Gastroesophageal sphincter (tissue), 4 donors: ENCODE measurements around the gene AGBL3. TPM values are rescaled to one million over a fixed set of nuclear protein-coding genes. Genes with fewer than 3 reads are reported as not detected.
"Not testable (repeated sequence)": the region's sequence is repeated elsewhere in the genome, so short reads cannot be mapped to it uniquely, and the experiment has no call there.

Experiments used
- ATAC-seq: fragments of 150-250 bp; one replicate; pipeline ENCODE4 v1.9.1; 2016; ENCODE audit warnings: mild to moderate bottlenecking, moderate library complexity
- H3K27ac ChIP-seq, 4 donors: fragments of 200-600 bp; sonication (generic) in 3 of 4; 1 replicate in 3 of 4; 2 replicates in 1 of 4; pipeline ENCODE4 v1.5.1; 2016 to 2019
- H3K27me3 ChIP-seq: fragments of 200-600 bp; sonication (generic); one replicate; pipeline ENCODE4 v1.5.1; 2019
- H3K36me3 ChIP-seq, 2 donors: fragments of 200-600 bp; sonication (generic); one replicate each; pipeline ENCODE4 v1.5.1; 2019; ENCODE audit warnings: control low read depth in 1 of 2
- H3K4me1 ChIP-seq, 3 donors: fragments of 200-600 bp; sonication (generic); 1 replicate in 2 of 3; 2 replicates in 1 of 3; pipeline ENCODE4 v1.5.1; 2016 to 2019; ENCODE audit warnings: control low read depth in 2 of 3
- H3K4me3 ChIP-seq, 2 donors: fragments of 200-600 bp; sonication (generic); one replicate each; pipeline ENCODE4 v1.5.1; 2019; ENCODE audit warnings: mild to moderate bottlenecking in 1 of 2, moderate library complexity in 1 of 2
- H3K9me3 ChIP-seq, 3 donors: fragments of 200-600 bp; sonication (generic); one replicate each; pipeline ENCODE4 v1.5.1; 2017 to 2019; ENCODE audit warnings: control low read depth in 2 of 3
- CTCF ChIP-seq, 4 experiments: fragments of 200-600 bp in 2 of 4; fragments of 450-650 bp in 2 of 4; sonication (generic) in 1 of 4; IDR thresholded peaks; one replicate each; pipeline ENCODE4 v1.5.1; 2017 to 2019; ENCODE audit warnings: antibody characterized with exemption in 4 of 4, mild to moderate bottlenecking in 2 of 4, moderate library complexity in 2 of 4
- EP300 ChIP-seq: sonication (generic); formaldehyde crosslinking; IDR thresholded peaks from one replicate; pipeline ENCODE4 v1.6.1; 2017; ENCODE audit warnings: antibody characterized with exemption, mild to moderate bottlenecking
- POLR2A ChIP-seq, 2 donors: fragments of 450-650 bp; IDR thresholded peaks; one replicate each; pipeline ENCODE4 v1.6.1; 2017; ENCODE audit warnings: antibody characterized with exemption in 2 of 2, mild to moderate bottlenecking in 2 of 2, moderate library complexity in 1 of 2
- POLR2AphosphoS5 ChIP-seq: sonication (generic); formaldehyde crosslinking; IDR thresholded peaks from one replicate; pipeline ENCODE4 v1.6.1; 2017; ENCODE audit warnings: antibody characterized with exemption
- WGBS, 2 donors: methylation state at CpG; one replicate each; pipeline ENCODE4 v1.1.5; 2018; ENCODE audit warnings: low coverage in 1 of 2; 5-methylcytosine and 5-hydroxymethylcytosine counted together
- total RNA-seq, 4 donors: library from RNA; depleted of rRNA; stranded (reverse); fragments of >200 nt; gene quantifications; one replicate each; pipeline ENCODE4 v1.1.0, GENCODE V29; 2016

The AGBL3 gene
- total RNA-seq, 4 donors from 2014 or later = 0.30 to 5.6 (median 3.1) TPM

GRCh38 chr7:135001390-135002165 is 15.3 kb downstream of the AGBL3 start:
- 85 to 100% methylated on average over 1 of the region's 1 CpG for WGBS, 2 donors
- H3K27ac ChIP-seq = no peak overlapping the region
- peaks cover 3 to 16% (median 5%) of the 10 kb centered on the region in 3 donors for H3K4me1 ChIP-seq
- no peak overlapping the region for H3K4me3 ChIP-seq
- no peaks in the 10 kb centered on the region for H3K9me3 ChIP-seq
- H3K27me3 ChIP-seq = no peaks in the 10 kb centered on the region
- ATAC-seq = no peak
- no peaks in the 10 kb centered on the region for H3K36me3 ChIP-seq
- TF ChIP-seq EP300 (no peak), CTCF (IDR thresholded peaks at IDR 0.05) (no peak), POLR2A (IDR thresholded peaks at IDR 0.05) (no peak), POLR2AphosphoS5 (no peak)

GRCh38 chr7:135012229-135012628 is 25.9 kb downstream of the AGBL3 start:
- no peak overlapping the region for H3K27ac ChIP-seq
- no peak for ATAC-seq
- no peaks in the 10 kb centered on the region for H3K36me3 ChIP-seq
- no peaks in the 10 kb centered on the region for H3K27me3 ChIP-seq
- no peak for TF ChIP-seq EP300
- no peak for TF ChIP-seq CTCF (IDR thresholded peaks at IDR 0.05)
- no peak for TF ChIP-seq POLR2A (IDR thresholded peaks at IDR 0.05)
- no peak for TF ChIP-seq POLR2AphosphoS5
- H3K9me3 ChIP-seq = no peaks in the 10 kb centered on the region
- H3K4me1 ChIP-seq = no peaks in the 10 kb centered on the region
- H3K4me3 ChIP-seq = no peak overlapping the region

DNA sequence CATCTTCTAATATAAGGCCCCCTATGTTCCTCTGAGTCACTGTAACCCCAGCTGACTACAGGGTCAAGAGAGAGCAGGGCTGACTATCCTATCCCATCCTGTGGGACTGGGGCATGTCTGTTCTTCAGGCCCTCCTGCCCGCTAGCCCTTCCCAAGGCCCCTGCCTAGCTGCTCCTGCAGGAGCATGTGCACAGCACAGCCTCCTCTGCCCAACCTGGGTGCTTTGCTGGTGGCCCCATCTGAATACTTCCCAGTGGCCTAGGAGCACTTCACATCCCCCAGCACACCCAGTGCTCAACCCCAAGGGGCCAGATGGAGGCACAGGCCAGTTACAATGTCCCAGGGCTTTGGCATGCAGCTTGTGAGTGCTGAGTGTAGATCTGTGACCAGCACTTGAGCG is 37.3 kb downstream of the AGBL3 start:
- Histone ChIP-seq H3K4me1 (no peaks in the 10 kb centered on the region), H3K4me3 (no peak overlapping the region), H3K27ac (no peak overlapping the region), H3K27me3 (no peaks in the 10 kb centered on the region), H3K9me3 (peaks cover 0 to 19% (median 0%) of the 10 kb centered on the region in 3 donors), H3K36me3 (no peaks in the 10 kb centered on the region)
- TF ChIP-seq CTCF (IDR thresholded peaks at IDR 0.05) (no peak), EP300 (no peak), POLR2A (IDR thresholded peaks at IDR 0.05) (no peak), POLR2AphosphoS5 (no peak)
- no peak for ATAC-seq
- 100% methylated on average over 1 of the region's 2 CpGs; no CpG with 5 or more reads in 1 of the 2 donors for WGBS, 2 donors

DNA sequence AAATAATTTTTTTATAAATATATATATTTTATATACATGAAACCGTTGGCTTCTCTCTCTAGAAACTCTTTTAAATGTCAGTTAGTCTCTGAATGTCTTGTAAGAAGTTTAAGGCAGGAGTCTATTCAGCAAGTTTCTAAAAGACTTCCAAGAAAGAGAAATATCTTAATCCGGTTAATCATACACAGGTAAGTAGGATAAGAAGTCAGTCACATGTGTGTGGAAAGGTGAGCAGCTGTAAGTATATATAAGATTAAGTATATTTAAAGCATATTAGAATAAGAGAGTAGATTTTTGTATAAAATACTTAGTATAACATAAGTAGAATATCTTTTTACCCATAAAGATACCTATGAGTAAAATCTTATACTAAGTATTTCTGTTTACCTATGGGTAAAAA is 48.9 kb downstream of the AGBL3 start:
- Histone ChIP-seq H3K27ac (no peak overlapping the region), H3K4me3 (no peak overlapping the region), H3K4me1 (no peaks in the 10 kb centered on the region), H3K27me3 (no peaks in the 10 kb centered on the region), H3K36me3 (no peaks in the 10 kb centered on the region), H3K9me3 (no peaks in the 10 kb centered on the region)
- no peak for ATAC-seq
- TF ChIP-seq POLR2AphosphoS5 = no peak
- no peak for TF ChIP-seq EP300
- TF ChIP-seq POLR2A (IDR thresholded peaks at IDR 0.05) = no peak
- TF ChIP-seq CTCF (IDR thresholded peaks at IDR 0.05) = no peak
- WGBS, 2 donors = 79 to 85% methylated on average over 2 of the region's 2 CpGs

DNA sequence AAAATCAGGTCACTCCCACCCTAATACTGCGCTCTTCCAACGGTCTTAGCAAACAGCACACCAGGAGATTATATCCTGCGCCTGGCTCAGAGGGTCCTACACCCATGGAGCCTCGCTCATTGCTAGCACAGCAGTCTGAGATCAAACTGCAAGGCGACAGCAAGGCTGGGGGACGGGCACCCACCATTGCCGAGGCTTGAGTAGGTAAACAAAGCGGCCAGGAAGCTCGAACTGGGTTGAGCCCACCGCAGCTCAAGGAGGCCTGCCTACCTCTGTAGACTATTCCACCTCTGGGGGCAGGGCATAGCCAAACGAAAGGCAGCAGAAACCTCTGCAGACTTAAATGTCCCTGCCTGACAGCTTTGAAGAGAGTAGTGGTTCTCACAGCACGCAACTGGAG is 80.7 kb downstream of the AGBL3 start:
- ATAC-seq, H3K27me3 ChIP-seq, H3K36me3 ChIP-seq, H3K4me3 ChIP-seq, H3K4me1 ChIP-seq, H3K9me3 ChIP-seq, H3K27ac ChIP-seq: not testable (repeated sequence)
- WGBS, 2 donors = 100% methylated on average over 3 of the region's 12 CpGs; no CpG with 5 or more reads in 1 of the 2 donors
